ENCODE measurements around the gene NSMCE1.

The NSMCE1 gene

DNA sequence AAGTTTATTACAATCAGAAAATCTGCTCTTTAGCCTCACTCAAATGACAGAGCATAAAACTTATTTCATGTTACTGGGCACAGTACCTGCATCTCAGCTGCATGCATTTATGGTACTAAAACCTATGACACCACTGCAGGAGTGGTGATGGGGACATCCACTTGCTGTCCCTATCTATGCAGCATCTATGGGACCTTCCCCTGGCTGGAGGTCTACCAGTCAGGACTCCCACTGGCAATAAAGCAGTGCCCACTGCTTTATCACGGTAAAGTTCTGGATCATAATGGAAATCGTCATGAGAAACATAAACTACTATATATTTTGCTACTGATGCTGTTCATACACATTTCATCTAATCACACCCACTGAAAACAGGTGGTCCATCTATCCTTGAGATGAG, 26.2 kb downstream of the NSMCE1 start:
- no peak for DNase-seq

DNA sequence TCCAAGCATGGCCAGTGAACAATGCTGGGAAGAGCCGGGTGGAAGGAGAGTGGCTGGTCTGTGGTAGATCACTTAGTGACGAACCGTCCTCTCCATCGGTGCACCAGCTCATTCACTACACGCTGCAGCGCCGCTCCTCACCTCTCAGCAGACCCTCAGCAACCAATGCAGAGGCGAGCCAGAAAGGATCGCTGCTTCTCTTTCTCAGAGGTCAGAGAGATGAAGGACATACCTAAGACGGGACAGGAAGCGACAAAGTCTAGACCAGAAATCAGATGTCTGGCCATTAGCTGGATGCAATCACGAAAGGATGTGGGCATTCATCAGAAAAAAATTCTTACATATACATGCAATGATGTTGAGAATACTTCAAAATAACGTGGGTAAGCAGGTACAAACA, 26.9 kb downstream of the NSMCE1 start:
- no peak for DNase-seq

DNA sequence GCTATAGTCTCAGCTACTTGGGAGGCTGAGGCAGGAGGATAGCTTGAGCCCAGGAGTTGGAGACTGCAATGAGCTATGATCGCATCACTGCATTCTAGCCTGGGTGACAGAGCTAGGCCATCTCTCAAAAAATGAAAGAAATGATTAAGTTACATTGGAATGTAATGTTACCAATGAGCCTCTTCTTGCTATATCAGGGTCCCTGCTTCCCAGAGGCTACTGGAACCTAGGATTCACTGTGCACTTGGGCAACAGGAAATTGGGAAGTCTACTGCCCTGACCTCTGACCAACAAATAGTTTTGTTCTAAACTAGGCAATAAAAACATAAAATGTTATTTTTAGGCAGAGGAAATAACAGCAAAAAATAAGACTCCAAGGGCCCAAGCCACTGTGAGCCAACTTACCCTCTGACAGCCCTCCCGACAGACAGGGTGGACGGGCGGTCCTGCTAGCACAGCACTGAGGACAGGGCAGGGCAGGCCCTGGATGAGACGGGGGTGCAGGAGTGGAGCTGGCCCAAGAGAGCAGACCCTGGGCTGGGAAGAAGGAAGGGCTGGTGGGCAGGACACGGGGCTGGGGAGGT, 27.5 kb downstream of the NSMCE1 start:
- DNase-seq = no peak

GRCh38 chr16:27239906-27240655, 28.5 kb downstream of the NSMCE1 start:
- no peak for DNase-seq

- DNase-seq = no peak
Measured at GRCh38 chr16:27239026-27239425, 29.5 kb downstream of the NSMCE1 start.

GRCh38 chr16:27238591-27238990, 30.0 kb downstream of the NSMCE1 start:
- DNase-seq = no peak

DNA sequence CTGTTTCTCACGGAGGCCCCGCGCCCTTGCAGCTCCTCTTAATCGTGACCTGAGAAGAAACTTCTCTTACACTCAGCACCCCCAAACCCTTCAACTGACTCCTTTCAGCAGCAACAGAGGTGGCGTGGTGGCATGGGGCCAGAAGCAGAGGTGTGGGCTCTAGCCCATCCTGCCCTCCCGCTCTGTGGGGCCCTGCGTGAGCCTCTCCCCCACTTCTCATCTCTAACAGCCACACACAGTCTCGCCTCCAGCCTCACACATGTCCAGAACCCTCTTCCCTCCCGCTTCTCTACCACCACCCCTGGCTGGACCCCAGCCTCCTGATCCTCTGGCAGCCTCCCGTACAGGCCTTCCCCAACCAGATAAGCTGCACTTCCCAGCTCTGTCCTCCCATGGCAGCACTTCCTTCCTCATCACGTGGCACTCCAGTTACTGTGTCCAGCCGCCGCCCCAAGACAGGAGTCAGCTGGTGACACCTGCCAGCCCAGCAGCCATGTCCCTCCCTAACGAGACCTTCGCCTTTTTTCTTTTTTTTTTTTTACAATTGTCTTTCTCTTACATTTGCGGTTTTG, 30.5 kb downstream of the NSMCE1 start:
- no peak for DNase-seq

DNA sequence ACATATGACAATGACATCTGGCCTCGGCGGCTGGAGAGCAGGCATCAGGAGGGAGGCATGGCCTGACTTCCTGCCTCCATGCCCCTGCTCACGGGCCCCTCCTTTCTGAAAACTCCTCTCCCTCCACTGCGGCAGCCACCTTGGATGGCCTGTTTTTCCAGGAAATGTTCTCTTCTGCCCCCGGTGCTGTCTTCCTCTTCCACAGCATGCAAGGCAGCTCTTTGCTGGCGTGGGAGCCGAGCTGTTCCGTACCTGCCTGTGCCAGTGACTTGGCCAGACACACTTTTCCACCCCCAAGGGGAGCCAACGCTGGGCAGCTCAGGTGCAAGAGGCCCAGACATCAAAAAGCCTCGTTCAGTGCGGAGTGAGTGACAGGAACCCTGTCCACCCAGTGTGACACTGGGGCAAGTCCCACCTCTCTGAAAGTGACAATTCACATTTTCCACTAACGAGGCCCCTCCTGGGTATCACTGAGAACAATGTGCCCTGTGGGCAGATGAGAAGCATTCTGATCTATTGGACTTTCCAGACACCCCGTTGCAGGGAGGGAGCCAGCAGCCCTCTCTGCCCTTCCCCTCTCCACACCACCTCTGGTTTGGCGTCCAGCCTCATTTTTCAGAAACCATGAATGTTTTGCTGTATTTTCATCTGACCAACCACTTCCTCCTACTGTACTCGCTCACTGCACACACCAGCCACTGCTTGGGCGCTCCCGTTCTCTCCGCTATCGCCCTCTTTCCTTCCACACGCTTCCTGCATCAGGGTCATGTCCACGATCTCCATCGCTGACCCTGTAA, 31.2 kb downstream of the NSMCE1 start:
- DNase-seq = peak; percentile 61

GRCh38 chr16:27236635-27237218, 31.8 kb downstream of the NSMCE1 start:
- DNase-seq = no peak

- DNase-seq = peak; percentile 32
Measured at GRCh38 chr16:27235938-27236245, 32.7 kb downstream of the NSMCE1 start.

DNA sequence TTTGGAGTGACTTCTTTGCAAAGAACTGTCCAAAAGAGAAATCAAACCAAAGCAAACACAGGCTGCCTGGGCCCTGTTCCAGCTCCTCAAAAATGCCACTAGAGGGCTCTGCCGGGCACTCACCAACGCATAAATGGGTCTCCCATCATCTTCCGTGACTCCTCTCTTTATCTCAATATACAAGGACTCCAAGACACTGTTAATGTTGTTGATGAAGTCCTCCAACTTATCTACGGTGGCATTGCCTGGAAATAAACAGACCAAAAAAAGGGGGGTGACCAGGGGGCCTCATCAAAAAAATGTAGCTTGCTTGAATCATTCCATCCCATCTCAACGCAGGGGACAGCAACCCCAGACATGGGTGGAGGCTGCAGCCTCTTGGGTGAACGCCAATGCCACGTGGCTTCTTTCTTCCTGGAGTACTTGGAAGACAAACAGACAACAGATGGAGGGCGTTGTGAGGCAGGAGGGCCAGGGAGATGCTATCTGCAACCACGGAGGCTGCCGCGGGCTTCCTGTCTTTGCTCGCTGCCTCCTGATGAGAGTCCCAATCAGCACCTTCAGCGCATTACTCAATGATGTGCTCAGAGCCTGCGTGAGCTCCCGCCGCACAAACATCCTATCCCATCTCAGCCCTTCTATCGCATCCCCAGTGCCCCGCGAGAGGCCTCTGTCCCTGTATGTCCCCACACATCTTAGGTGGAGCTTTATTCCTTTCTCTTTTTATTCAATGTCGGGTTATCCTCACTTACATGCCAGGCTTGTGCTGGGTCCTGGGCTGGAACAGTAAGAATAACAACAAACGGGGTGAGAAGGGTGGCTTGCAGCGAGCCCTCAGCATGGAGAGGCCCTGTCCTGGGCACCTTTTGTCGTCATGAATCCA, 33.3 kb downstream of the NSMCE1 start:
- DNase-seq = peak; percentile 91

DNA sequence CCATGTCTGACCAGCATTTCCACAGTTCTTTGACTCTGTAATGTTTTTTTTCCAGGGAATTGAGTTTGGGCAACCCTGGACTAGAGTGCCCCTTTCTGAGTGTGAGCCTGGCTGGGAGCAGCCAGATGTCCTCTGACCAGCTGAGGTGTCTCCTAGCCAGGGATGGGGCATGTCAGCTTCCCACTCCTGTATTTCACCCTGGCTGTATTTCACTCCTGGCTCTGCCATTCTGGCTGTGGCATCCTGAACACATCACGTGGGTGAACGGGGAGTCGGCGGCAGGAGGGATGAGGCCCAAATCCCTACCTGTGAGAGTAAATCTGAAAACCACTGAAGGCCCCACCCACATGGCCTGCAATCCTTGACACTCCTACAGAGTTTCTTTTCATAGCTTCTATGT, 34.0 kb downstream of the NSMCE1 start:
- DNase-seq = no peak

- DNase-seq = no peak
Measured at GRCh38 chr16:27234171-27234570, 34.4 kb downstream of the NSMCE1 start.

- no peak for DNase-seq
Measured at GRCh38 chr16:27233731-27234130, 34.8 kb downstream of the NSMCE1 start.

DNA sequence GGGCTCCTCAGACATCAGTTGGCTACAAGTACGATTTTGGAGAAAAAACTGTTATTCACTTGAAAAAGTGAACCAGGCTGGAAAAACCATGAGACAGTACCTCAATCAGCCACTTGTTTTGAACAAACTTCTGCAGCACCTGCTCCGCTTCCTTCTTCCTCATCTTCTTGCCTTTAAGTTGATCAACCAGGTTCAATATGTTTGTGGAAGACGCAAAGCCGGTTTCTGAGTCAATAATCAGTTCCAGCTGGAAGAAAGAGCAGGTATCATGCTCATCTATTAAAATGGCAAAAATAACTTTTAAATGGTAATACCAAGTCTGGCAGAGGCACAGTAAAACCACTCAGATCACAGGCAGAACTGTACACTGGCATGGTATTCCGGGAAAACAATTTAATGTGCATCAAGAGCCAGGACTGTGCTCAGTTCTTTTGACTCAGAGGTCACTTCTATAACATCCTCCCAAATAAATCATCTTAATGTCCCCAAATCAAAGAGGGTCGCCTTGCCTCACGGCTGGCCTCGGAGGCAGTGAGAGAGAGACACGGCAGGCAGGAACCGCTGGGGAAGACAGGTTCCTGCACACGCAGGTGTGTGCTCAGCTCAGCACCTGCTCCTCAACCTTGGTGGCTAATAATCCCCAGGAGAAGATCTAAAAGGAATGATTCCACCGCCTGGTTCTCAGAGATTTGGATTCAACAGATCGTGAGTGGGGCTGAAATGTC, 35.5 kb downstream of the NSMCE1 start:
- DNase-seq = no peak

- no peak for DNase-seq
Measured at GRCh38 chr16:27232061-27232900, 36.3 kb downstream of the NSMCE1 start.

GRCh38 chr16:27231692-27232060, 36.9 kb downstream of the NSMCE1 start:
- no peak for DNase-seq

GRCh38 chr16:27230562-27231001, 38.0 kb downstream of the NSMCE1 start:
- DNase-seq = peak; percentile 66

DNA sequence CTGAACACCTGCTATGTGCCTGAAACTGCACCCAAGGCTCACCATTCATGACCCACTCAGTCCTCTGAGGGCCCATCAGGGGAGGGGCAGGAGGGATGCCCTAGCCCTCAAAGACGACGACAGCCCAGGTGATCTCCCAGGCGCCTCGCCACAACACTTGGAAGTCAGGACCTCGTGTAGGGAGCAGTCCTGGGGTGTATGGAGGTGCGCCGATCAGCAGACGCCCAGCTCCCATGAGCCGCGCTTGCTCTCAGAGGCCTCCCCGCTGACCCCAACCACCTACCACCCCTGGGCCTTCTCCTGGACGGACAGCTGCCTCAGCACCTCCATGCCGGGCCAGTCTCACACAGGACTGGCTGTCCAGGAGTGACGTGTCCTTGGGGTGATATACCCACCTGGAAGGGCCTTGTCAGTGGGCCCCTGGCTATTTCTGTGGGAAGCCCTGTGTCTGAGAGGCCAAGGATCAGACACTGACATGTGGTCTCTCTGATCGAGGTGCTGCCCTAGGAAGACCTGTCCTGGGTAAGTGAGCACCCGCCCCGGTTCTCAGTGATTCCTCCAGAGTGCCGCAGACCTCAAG, 38.6 kb downstream of the NSMCE1 start:
- no peak for DNase-seq
